22Rv1 (cell line): Measurements from ENCODE around the gene PNMA6F.

Experiments
- CTCF ChIP-seq: fragments of 450-650 bp; IDR thresholded peaks from 2 replicates; pipeline ENCODE4 v1.5.1; 2017; ENCODE audit warnings: mild to moderate bottlenecking
- ZFX ChIP-seq: fragments of 450-650 bp; IDR thresholded peaks from 2 replicates; pipeline ENCODE4 v1.6.1; 2017; ENCODE audit warnings: antibody characterized with exemption, borderline replicate concordance

GRCh38 chrX:153312842-153313241, 8.7 kb downstream of the PNMA6F start:
- TF ChIP-seq CTCF, result no peak
- TF ChIP-seq ZFX, result no peak
